Stimulated activated naive CD4-positive, alpha-beta T cell (primary cell): ENCODE data around the gene MPRIP.
A peak's percentile ranks its signal among the peaks of the same experiment; 100 is the strongest.

Experiments used
- DNase-seq, 6 experiments: peaks; one replicate each; lab custom pipeline; 2025; lab: John Stamatoyannopoulos, UW

Gene MPRIP

GRCh38 chr17:17237026-17237799, 195.0 kb downstream of the MPRIP start, which contains the start of gene FLCN:
TSS of gene FLCN (minus strand) at chr17:17237168. CDS start at chr17:17228137, 9,031 bp downstream.
- DNase-seq = peak; percentile 86 to 100 (median 90)

GRCh38 chr17:17239832-17240231, 197.6 kb downstream of the MPRIP start:
- no peak for DNase-seq

- DNase-seq = no peak
Observed at GRCh38 chr17:17241656-17242055, 199.4 kb downstream of the MPRIP start.

DNA sequence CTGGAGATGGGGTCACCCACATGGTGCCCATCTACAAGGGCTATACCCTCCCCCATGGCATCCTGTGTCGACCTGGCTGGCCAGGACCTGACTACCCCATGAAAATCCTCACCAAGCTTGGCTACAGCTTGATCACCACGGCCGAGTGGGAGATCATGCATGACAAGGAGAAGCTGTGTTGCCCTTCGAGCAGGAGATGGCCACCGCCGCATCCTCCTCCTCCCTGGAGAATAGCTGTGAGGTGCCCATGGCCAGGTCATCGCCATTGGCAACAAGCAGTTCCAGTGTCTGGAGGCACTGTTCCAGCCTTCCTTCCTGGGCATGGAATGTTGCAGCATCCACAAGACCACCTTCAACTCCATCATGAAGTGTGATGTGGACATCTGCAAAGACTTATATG, 200.0 kb downstream of the MPRIP start:
- DNase-seq = no peak
